Peyer's patch (tissue), 4 donors: ENCODE results near the gene LIMS1.
"Not testable (repeated sequence)": the region's sequence is repeated elsewhere in the genome, so short reads cannot be mapped to it uniquely, and the experiment has no call there.

ENCODE experiments used
- POLR2A ChIP-seq, 2 donors: fragments of 450-650 bp; IDR thresholded peaks; one replicate each; pipeline ENCODE4 v1.5.1; 2017; ENCODE audit warnings: antibody characterized with exemption in 2 of 2, mild to moderate bottlenecking in 2 of 2, moderate library complexity in 2 of 2
- TF ChIP-seq, protein P1 (sequence below), 6 experiments: fragments of 450-650 bp in 4 of 6; fragments of 200-600 bp in 2 of 6; sonication (generic) in 1 of 6; IDR thresholded peaks; one replicate each; pipeline ENCODE4 v1.5.1; 2017 to 2019; ENCODE audit warnings: antibody characterized with exemption in 6 of 6, mild to moderate bottlenecking in 3 of 6, moderate library complexity in 1 of 6

GRCh38 chr2:108734656-108735055, 200.4 kb downstream of the LIMS1 start:
- TF ChIP-seq, protein P1, sequence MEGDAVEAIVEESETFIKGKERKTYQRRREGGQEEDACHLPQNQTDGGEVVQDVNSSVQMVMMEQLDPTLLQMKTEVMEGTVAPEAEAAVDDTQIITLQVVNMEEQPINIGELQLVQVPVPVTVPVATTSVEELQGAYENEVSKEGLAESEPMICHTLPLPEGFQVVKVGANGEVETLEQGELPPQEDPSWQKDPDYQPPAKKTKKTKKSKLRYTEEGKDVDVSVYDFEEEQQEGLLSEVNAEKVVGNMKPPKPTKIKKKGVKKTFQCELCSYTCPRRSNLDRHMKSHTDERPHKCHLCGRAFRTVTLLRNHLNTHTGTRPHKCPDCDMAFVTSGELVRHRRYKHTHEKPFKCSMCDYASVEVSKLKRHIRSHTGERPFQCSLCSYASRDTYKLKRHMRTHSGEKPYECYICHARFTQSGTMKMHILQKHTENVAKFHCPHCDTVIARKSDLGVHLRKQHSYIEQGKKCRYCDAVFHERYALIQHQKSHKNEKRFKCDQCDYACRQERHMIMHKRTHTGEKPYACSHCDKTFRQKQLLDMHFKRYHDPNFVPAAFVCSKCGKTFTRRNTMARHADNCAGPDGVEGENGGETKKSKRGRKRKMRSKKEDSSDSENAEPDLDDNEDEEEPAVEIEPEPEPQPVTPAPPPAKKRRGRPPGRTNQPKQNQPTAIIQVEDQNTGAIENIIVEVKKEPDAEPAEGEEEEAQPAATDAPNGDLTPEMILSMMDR (IDR thresholded peaks at IDR 0.05) = not testable (repeated sequence)
- TF ChIP-seq POLR2A (IDR thresholded peaks at IDR 0.05) = not testable (repeated sequence)
